Right lobe of liver (tissue), 4 donors: ENCODE results near the gene BACE1-AS.

Experiments used
- CTCF ChIP-seq, 4 donors: fragments of 200-600 bp in 3 of 4; fragments of 450-650 bp in 1 of 4; IDR thresholded peaks; one replicate each; pipeline versions ENCODE4 v1.5.1 to v1.8.0; 2016 to 2022; ENCODE audit warnings: antibody characterized with exemption in 4 of 4, mild to moderate bottlenecking in 2 of 4
- POLR2A ChIP-seq: fragments of 450-650 bp; IDR thresholded peaks from one replicate; pipeline ENCODE4 v1.6.1; 2017; ENCODE audit warnings: antibody characterized with exemption, mild to moderate bottlenecking
- donor health status: DM: no; HTN: no; CAD: no.
- donor health status: DM: no; HTN: no; CAD: no.
- donor health status: DM: no; HTN: yes; CAD: no.

DNA sequence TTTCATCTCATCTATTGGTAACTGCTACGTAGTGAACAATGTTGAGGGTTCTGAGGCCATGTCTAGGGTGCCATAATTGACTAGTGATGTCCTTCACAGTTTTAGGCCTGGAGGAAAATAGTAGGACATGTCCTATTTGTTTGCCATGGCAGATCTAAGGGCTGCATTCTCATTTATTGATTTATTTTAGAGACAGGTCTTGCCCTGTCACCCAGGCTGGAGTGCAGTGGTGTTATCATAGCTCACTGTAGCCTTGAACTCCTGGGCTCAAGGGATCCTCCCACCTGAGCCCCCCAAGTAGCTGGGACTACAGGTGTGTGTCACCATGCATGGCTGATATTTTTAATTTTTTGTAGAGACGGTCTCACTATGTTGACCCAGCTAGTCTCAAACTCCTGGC lies 41.7 kb downstream of the BACE1-AS start:
- TF ChIP-seq POLR2A (no peak), CTCF (IDR thresholded peaks at IDR 0.05) (no peak)
